ENCODE data around the gene ADCY7.

The ADCY7 gene

GRCh38 chr16:50265716-50266336 lies 525 bp upstream of the ADCY7 start:
- no peak for TF ChIP-seq CTCF (IDR thresholded peaks at IDR 0.05)

- TF ChIP-seq CTCF (IDR thresholded peaks at IDR 0.05): no peak
Measured at GRCh38 chr16:50267151-50267631, 840 bp downstream of the ADCY7 start.

GRCh38 chr16:50267651-50268050 lies 1.3 kb downstream of the ADCY7 start:
- no peak for TF ChIP-seq CTCF (IDR thresholded peaks at IDR 0.05)

GRCh38 chr16:50268352-50268751 lies 2.0 kb downstream of the ADCY7 start:
- no peak for TF ChIP-seq CTCF (IDR thresholded peaks at IDR 0.05)

- no peak for TF ChIP-seq CTCF (IDR thresholded peaks at IDR 0.05)
Measured at GRCh38 chr16:50269061-50269705, 2.8 kb downstream of the ADCY7 start.

GRCh38 chr16:50269769-50270509 lies 3.6 kb downstream of the ADCY7 start:
- no peak for TF ChIP-seq CTCF (IDR thresholded peaks at IDR 0.05)

- TF ChIP-seq CTCF (IDR thresholded peaks at IDR 0.05): no peak
Measured at GRCh38 chr16:50270510-50271147, 4.3 kb downstream of the ADCY7 start.

Data from LNCAP (cell line).